Inflammatory macrophage treated with lipopolysaccharide for 1 hour (primary cell): Measurements from ENCODE around the gene LEMD3.

Source experiments
- DNase-seq, 2 donors: peaks; one replicate each; pipeline ENCODE4 v3.0.0-alpha.2; 2020 to 2022

Gene LEMD3

GRCh38 chr12:65170209-65170881, 962 bp downstream of the LEMD3 start:
- DNase-seq: peak; percentile 52 to 58

- no peak for DNase-seq
Observed at GRCh38 chr12:65171073-65171472, 1.7 kb downstream of the LEMD3 start.

- DNase-seq: no peak
Observed at GRCh38 chr12:65171870-65172269, 2.5 kb downstream of the LEMD3 start.

- no peak for DNase-seq
Observed at GRCh38 chr12:65175385-65175784, 6.0 kb downstream of the LEMD3 start.

- no peak for DNase-seq
Observed at GRCh38 chr12:65182012-65182739, 12.8 kb downstream of the LEMD3 start.

- no peak for DNase-seq
Observed at GRCh38 chr12:65184176-65184857, 14.9 kb downstream of the LEMD3 start.

- DNase-seq: no peak
Observed at GRCh38 chr12:65184858-65185229, 15.5 kb downstream of the LEMD3 start.

- no peak for DNase-seq
Observed at GRCh38 chr12:65187665-65188064, 18.3 kb downstream of the LEMD3 start.

GRCh38 chr12:65188179-65188701, 18.9 kb downstream of the LEMD3 start:
- no peak for DNase-seq

- no peak for DNase-seq
Observed at GRCh38 chr12:65189028-65189718, 19.8 kb downstream of the LEMD3 start.

- no peak for DNase-seq
Observed at GRCh38 chr12:65192963-65193516, 23.7 kb downstream of the LEMD3 start.

GRCh38 chr12:65194949-65195348, 25.6 kb downstream of the LEMD3 start:
- no peak for DNase-seq

GRCh38 chr12:65195387-65196055, 26.1 kb downstream of the LEMD3 start:
- no peak for DNase-seq

GRCh38 chr12:65196762-65197567, 27.6 kb downstream of the LEMD3 start:
- DNase-seq: no peak

GRCh38 chr12:65199604-65200003, 30.2 kb downstream of the LEMD3 start:
- no peak for DNase-seq

- DNase-seq: no peak
Observed at GRCh38 chr12:65200007-65200665, 30.8 kb downstream of the LEMD3 start.

- no peak for DNase-seq
Observed at GRCh38 chr12:65203376-65203775, 34.0 kb downstream of the LEMD3 start.

GRCh38 chr12:65204886-65205525, 35.6 kb downstream of the LEMD3 start:
- no peak for DNase-seq

GRCh38 chr12:65205886-65206285, 36.5 kb downstream of the LEMD3 start:
- DNase-seq: no peak

GRCh38 chr12:65208125-65208524, 38.7 kb downstream of the LEMD3 start:
- DNase-seq: no peak
